HL-60 (cell line): Measurements from ENCODE around the gene TMEFF2.

Experiments used
- GABPA ChIP-seq: IDR thresholded peaks from 2 replicates; pipeline ENCODE4 v1.6.1; 2012; ENCODE audit warnings: low read depth
- POLR2AphosphoS5 ChIP-seq: IDR thresholded peaks from 2 replicates; pipeline ENCODE4 v1.6.1; 2012; ENCODE audit warnings: low read depth
- SPI1 ChIP-seq: IDR thresholded peaks from 2 replicates; pipeline ENCODE4 v1.6.1; 2012; ENCODE audit warnings: low read depth, mild to moderate bottlenecking, borderline replicate concordance
- TF ChIP-seq, protein P1 (sequence below): IDR thresholded peaks from one replicate; pipeline ENCODE4 v1.5.1; 2011; ENCODE audit warnings: low read length, control low read depth, inconsistent platforms; ENCODE audit not compliant: insufficient read depth
- TF ChIP-seq, protein P2 (sequence below): IDR thresholded peaks from 2 replicates; pipeline ENCODE4 v1.6.1; 2012; ENCODE audit warnings: low read depth; ENCODE audit not compliant: insufficient replicate concordance

DNA sequence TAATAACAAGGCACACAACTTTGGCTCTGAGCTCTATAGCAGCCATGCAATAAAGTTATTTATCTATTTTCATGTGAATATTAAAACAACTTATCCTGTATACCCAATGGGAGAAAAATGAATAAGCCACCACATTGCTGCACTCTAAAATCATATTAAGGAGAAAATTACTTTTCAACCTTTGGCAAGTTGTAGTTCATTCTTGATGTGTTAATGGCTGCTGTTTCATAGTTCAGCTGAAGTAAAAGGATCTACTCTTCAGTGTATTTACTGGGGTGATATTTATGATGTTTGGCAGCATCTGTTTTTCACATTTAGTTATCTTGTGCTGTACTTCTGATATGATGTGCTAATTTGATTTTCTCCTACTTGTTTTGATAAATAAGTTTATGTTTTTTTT lies 71.8 kb downstream of the TMEFF2 start:
- TF ChIP-seq, protein P1, sequence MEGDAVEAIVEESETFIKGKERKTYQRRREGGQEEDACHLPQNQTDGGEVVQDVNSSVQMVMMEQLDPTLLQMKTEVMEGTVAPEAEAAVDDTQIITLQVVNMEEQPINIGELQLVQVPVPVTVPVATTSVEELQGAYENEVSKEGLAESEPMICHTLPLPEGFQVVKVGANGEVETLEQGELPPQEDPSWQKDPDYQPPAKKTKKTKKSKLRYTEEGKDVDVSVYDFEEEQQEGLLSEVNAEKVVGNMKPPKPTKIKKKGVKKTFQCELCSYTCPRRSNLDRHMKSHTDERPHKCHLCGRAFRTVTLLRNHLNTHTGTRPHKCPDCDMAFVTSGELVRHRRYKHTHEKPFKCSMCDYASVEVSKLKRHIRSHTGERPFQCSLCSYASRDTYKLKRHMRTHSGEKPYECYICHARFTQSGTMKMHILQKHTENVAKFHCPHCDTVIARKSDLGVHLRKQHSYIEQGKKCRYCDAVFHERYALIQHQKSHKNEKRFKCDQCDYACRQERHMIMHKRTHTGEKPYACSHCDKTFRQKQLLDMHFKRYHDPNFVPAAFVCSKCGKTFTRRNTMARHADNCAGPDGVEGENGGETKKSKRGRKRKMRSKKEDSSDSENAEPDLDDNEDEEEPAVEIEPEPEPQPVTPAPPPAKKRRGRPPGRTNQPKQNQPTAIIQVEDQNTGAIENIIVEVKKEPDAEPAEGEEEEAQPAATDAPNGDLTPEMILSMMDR: no peak
- TF ChIP-seq, protein P2, sequence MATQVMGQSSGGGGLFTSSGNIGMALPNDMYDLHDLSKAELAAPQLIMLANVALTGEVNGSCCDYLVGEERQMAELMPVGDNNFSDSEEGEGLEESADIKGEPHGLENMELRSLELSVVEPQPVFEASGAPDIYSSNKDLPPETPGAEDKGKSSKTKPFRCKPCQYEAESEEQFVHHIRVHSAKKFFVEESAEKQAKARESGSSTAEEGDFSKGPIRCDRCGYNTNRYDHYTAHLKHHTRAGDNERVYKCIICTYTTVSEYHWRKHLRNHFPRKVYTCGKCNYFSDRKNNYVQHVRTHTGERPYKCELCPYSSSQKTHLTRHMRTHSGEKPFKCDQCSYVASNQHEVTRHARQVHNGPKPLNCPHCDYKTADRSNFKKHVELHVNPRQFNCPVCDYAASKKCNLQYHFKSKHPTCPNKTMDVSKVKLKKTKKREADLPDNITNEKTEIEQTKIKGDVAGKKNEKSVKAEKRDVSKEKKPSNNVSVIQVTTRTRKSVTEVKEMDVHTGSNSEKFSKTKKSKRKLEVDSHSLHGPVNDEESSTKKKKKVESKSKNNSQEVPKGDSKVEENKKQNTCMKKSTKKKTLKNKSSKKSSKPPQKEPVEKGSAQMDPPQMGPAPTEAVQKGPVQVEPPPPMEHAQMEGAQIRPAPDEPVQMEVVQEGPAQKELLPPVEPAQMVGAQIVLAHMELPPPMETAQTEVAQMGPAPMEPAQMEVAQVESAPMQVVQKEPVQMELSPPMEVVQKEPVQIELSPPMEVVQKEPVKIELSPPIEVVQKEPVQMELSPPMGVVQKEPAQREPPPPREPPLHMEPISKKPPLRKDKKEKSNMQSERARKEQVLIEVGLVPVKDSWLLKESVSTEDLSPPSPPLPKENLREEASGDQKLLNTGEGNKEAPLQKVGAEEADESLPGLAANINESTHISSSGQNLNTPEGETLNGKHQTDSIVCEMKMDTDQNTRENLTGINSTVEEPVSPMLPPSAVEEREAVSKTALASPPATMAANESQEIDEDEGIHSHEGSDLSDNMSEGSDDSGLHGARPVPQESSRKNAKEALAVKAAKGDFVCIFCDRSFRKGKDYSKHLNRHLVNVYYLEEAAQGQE: no peak
- TF ChIP-seq POLR2AphosphoS5 (no peak), GABPA (no peak), SPI1 (no peak)
